ENCODE measurements around the gene VPREB3. TPM values are rescaled to one million over a fixed set of nuclear protein-coding genes. Genes with fewer than 3 reads are reported as not detected.

Gene VPREB3
- polyA plus RNA-seq, 2 of the 4 experiments (the other 2 are of a cell fraction), result 0.41 to 0.52 TPM

DNA sequence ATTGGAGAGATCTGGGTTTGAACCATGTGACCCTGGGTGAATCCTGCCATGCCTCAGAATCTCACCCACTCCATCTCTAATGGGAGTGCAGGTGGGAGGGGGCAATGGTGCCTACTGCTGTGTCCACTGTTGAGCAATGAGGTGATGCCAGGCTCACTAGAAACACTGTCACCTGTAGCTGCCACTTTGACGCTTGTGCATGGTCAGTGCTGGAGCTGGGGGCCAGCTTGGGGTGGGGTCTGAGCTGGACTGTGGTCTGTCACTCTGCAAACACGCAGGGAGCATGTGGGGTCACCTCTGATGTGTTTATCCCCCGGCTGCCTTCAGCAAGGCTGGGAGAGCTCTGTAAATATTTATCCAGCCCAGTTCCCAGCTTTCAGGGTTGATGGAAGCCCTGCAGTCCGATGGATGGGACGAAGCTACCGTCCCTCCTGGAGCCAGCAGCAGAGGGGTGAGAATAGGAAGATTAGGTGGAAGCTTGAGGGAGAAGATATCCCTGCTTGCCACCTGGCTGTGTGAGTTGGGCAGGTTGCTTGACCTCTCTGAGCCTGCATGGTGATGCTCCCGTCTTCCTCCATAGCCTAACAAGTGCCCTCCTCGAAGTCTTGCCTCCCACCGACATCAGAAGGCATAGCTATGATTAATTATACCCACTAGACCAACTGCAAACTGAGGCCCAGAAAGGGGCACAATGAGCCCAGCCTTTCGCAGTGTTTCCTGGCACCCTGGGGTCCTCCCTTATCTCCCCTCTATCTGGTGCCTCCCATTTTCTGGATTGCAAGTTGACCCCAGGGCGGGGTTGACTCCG is 20.1 kb upstream of the VPREB3 start:
- Histone ChIP-seq H3K4me3 (no peak overlapping the region), H3K4me1 (peaks cover 18% of the 10 kb centered on the region), H3K27ac (no peak overlapping the region), H3K4me2 (no peak overlapping the region), H3K9me3 (no peaks in the 10 kb centered on the region)
- ATAC-seq, result no peak
- CTCF ChIA-PET, result interaction anchor here (1.1 to 16.9 kb wide), 5 partner anchors 8 to 75 kb away, joined by 3 to 175 read pairs (median 4); no protein-coding TSS in a partner anchor
- no peak for FAIRE-seq
- DNase-seq (ENCODE audit: low read depth in 1 of 2, low spot score in 1 of 2), result no peak
- 77% methylated on average over 5 of the region's 12 CpGs for WGBS (ENCODE audit: missing lambda C conversion rate)
- TF ChIP-seq ZFP36 (IDR thresholded peaks at IDR 0.05; ENCODE audit: borderline replicate concordance, partially characterized antibody) (no peak), CEBPB (IDR thresholded peaks at IDR 0.05) (no peak), PHF8 (IDR thresholded peaks at IDR 0.05; ENCODE audit: borderline replicate concordance, low read depth) (no peak), FOSL2 (IDR thresholded peaks at IDR 0.05) (no peak), FOSL2 (CRISPR knock-in tag; IDR thresholded peaks at IDR 0.05) (no peak)
- POLR2A ChIA-PET, result interaction anchor here (1.0 kb wide), 1 partner anchor 83 kb away, joined by 3 read pairs; the partner anchor contains the start of gene SLC2A11

GRCh38 chr22:23773483-23774113 is 19.4 kb upstream of the VPREB3 start:
- no peak overlapping the region for H3K4me2 ChIP-seq
- no peak for DNase-seq (ENCODE audit: low read depth in 1 of 2, low spot score in 1 of 2)
- ATAC-seq, result peak in 1 of 2 experiments; percentile 25; a peak in 3 of 6 replicates
- H3K4me1 ChIP-seq, result peaks cover 21% of the 10 kb centered on the region
- WGBS (ENCODE audit: missing lambda C conversion rate), result 85% methylated on average over 7 of the region's 7 CpGs
- H3K4me3 ChIP-seq, result no peak overlapping the region
- TF ChIP-seq GATA3 (IDR thresholded peaks at IDR 0.05; ENCODE audit: borderline replicate concordance), result no peak
- TF ChIP-seq CHD2 (IDR thresholded peaks at IDR 0.05; ENCODE audit: low read length, partially characterized antibody), result no peak
- no peak for TF ChIP-seq FOXS1 (CRISPR knock-in tag; IDR thresholded peaks at IDR 0.05)
- no peak for TF ChIP-seq CBX8 (IDR thresholded peaks at IDR 0.05)
- TF ChIP-seq JUNB (IDR thresholded peaks at IDR 0.05), result no peak
- CTCF ChIA-PET, result interaction anchor here (1.2 to 16.9 kb wide), 3 partner anchors 15 to 75 kb away, joined by 3 to 175 read pairs (median 4); no protein-coding TSS in a partner anchor
- POLR2A ChIA-PET, result no interaction called here
- no peak overlapping the region for H3K27ac ChIP-seq
- FAIRE-seq, result no peak
- H3K9me3 ChIP-seq, result no peaks in the 10 kb centered on the region

- DNase-seq (ENCODE audit: low read depth in 1 of 2, low spot score in 1 of 2) (no peak), ATAC-seq (no peak), FAIRE-seq (no peak)
- Histone ChIP-seq H3K4me2 (peak within 1 kb of the TSS; percentile 69), H3K4me3 (peak within 1 kb of the TSS; percentile 9; the same call in 1 of the 3 replicates), H3K27ac (peak within 1 kb of the TSS; percentile 56 to 83; a peak in 5 of 6 replicates), H3K9me3 (no peaks in the 10 kb centered on the region), H3K4me1 (peaks cover 23% of the 10 kb centered on the region)
- POLR2A ChIA-PET, result no interaction called here
- TF ChIP-seq ZC3H11A (IDR thresholded peaks at IDR 0.05), result no peak
- no peak for TF ChIP-seq ESRRA (IDR thresholded peaks at IDR 0.05; ENCODE audit: borderline replicate concordance, low read length)
- no peak for TF ChIP-seq NR3C1 (IDR thresholded peaks at IDR 0.05)
- WGBS (ENCODE audit: missing lambda C conversion rate), result 63% methylated on average over 28 of the region's 79 CpGs
- CTCF ChIA-PET, result interaction anchor here (16.9 kb wide), 1 partner anchor 76 kb away, joined by 175 read pairs; no protein-coding TSS in a partner anchor
Measured at GRCh38 chr22:23772649-23773473, 18.6 kb upstream of the VPREB3 start, which contains the start of gene MMP11. Gene MMP11 (plus strand): TSS chr22:23772849. CDS start chr22:23772871, 22 bp downstream.

DNA sequence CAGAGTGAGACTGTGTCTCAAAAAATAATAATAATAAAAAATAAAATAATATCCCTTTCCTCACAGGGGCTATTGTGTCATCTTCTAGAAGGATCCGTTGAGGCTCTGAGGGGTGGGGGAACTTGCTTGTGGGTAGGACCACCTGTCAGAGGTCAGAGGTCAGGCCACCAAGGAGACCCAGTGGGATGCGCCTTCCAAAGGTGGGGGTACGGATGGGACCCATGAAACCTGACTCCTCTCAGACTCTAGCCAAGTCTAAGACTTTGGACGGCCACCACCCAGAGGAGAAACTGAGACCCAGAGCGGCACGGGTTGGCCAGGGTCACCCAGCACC is 18.1 kb upstream of the VPREB3 start:
- no peak for DNase-seq (ENCODE audit: low read depth in 1 of 2, low spot score in 1 of 2)
- H3K4me3 ChIP-seq, result peak overlapping the region; percentile 9; the same call in 1 of the 3 replicates
- no peak for TF ChIP-seq CEBPB (IDR thresholded peaks at IDR 0.05)
- no peak for TF ChIP-seq MAFK (IDR thresholded peaks at IDR 0.05; ENCODE audit: partially characterized antibody)
- no peak for TF ChIP-seq JUN (IDR thresholded peaks at IDR 0.05)
- TF ChIP-seq USF2 (IDR thresholded peaks at IDR 0.05), result no peak
- TF ChIP-seq GATA3 (IDR thresholded peaks at IDR 0.05; ENCODE audit: borderline replicate concordance), result no peak
- TF ChIP-seq POLR2A (IDR thresholded peaks at IDR 0.05; ENCODE audit: low read length), result no peak
- TF ChIP-seq BHLHE40 (IDR thresholded peaks at IDR 0.05; ENCODE audit: low read depth, low read length), result no peak
- no peak for TF ChIP-seq NFE2L2 (conservative IDR thresholded peaks at IDR 0.05; ENCODE audit: low read length)
- no peak for TF ChIP-seq FOXS1 (CRISPR knock-in tag; IDR thresholded peaks at IDR 0.05)
- no peak for TF ChIP-seq CBX8 (IDR thresholded peaks at IDR 0.05)
- TF ChIP-seq ZSCAN20 (CRISPR knock-in tag; IDR thresholded peaks at IDR 0.05), result no peak
- TF ChIP-seq RFX5 (IDR thresholded peaks at IDR 0.05), result no peak
- no peak for TF ChIP-seq SREBF2 (IDR thresholded peaks at IDR 0.05)
- no peak for TF ChIP-seq HOXA7 (CRISPR knock-in tag; IDR thresholded peaks at IDR 0.05)
- TF ChIP-seq RCOR1 (IDR thresholded peaks at IDR 0.05; ENCODE audit: low read depth, low read length), result no peak
- TF ChIP-seq JUNB (IDR thresholded peaks at IDR 0.05), result no peak
- no peak for TF ChIP-seq ELK1 (IDR thresholded peaks at IDR 0.05; ENCODE audit: low read depth, low read length)
- TF ChIP-seq TFCP2L1 (CRISPR knock-in tag; IDR thresholded peaks at IDR 0.05), result no peak
- FAIRE-seq, result no peak
- peak overlapping the region; percentile 69 for H3K4me2 ChIP-seq
- no peaks in the 10 kb centered on the region for H3K9me3 ChIP-seq
- no peak for ATAC-seq
- ChIA-PET CTCF (interaction anchor here (1.6 to 16.9 kb wide), 2 partner anchors 39 to 77 kb away, joined by 3 to 175 read pairs; no protein-coding TSS in a partner anchor), POLR2A (no interaction called here)
- WGBS (ENCODE audit: missing lambda C conversion rate), result 59% methylated on average over 6 of the region's 6 CpGs
- H3K4me1 ChIP-seq, result peaks cover 23% of the 10 kb centered on the region
- H3K27ac ChIP-seq, result peak overlapping the region; percentile 56 to 83; a peak in 4 of 6 replicates
